GM13976 (cell line): ENCODE data around the gene TRAF3.

ENCODE experiments used
- DNase-seq: peaks from one replicate; pipeline ENCODE4 v3.0.0; 2012; ENCODE audit warnings: low spot score
- CTCF ChIP-seq: IDR thresholded peaks from 2 replicates; pipeline ENCODE4 v1.5.1; 2012; ENCODE audit warnings: borderline replicate concordance, mild to moderate bottlenecking; ENCODE audit not compliant: insufficient read depth; ENCODE audit errors: extremely low read depth, missing control alignments, control extremely low read depth
- in situ Hi-C: fragments of 300-500 bp; cut with MboI; formaldehyde crosslinking; loops from one replicate; pipeline ENCODE4 v1.12.0; 2022; ENCODE audit warnings: low sequenced_read_pairs, mixed read lengths, inconsistent platforms; ENCODE audit not compliant: unreplicated experiment

TRAF3 gene

GRCh38 chr14:102902523-102903247 lies 125.4 kb downstream of the TRAF3 start:
- in situ Hi-C loops = no loop called here
- peak; percentile 26 for DNase-seq

GRCh38 chr14:102903248-102903888 lies 126.1 kb downstream of the TRAF3 start:
- no peak for TF ChIP-seq CTCF
- in situ Hi-C loops = no loop called here
- DNase-seq = no peak

More at GRCh38 chr14:102902523-102903247, 125.4 kb downstream of the TRAF3 start:
- no peak for TF ChIP-seq CTCF

GRCh38 chr14:102903889-102904512 lies 126.8 kb downstream of the TRAF3 start:
- TF ChIP-seq CTCF = no peak
- DNase-seq = no peak
- in situ Hi-C loops = no loop called here

- no peak for DNase-seq
- in situ Hi-C loops = no loop called here
- no peak for TF ChIP-seq CTCF
Measured at GRCh38 chr14:102905116-102906108, 128.2 kb downstream of the TRAF3 start.

GRCh38 chr14:102906616-102907302 lies 129.5 kb downstream of the TRAF3 start:
- TF ChIP-seq CTCF = no peak
- peak; percentile 33 for DNase-seq
- in situ Hi-C loops = no loop called here

- in situ Hi-C loops = no loop called here
- TF ChIP-seq CTCF = no peak
- DNase-seq = peak; percentile 27
Measured at GRCh38 chr14:102907303-102907844, 130.1 kb downstream of the TRAF3 start.
